BE2C (cell line): ENCODE measurements around the gene SIN3B.

ENCODE experiments used
- DNase-seq: peaks from one replicate; pipeline ENCODE4 v3.0.0-alpha.2; 2020
- H3K27me3 ChIP-seq: fragments of 250-450 bp; sonication (Bioruptor Pico); 2 replicates; pipeline ENCODE4 v1.5.1; 2020; ENCODE audit warnings: mild to moderate bottlenecking
- H3K36me3 ChIP-seq: fragments of 250-450 bp; sonication (Bioruptor Pico); 2 replicates; pipeline ENCODE4 v1.5.1; 2020; ENCODE audit warnings: mild to moderate bottlenecking
- H3K4me1 ChIP-seq: fragments of 250-450 bp; sonication (Bioruptor Pico); 2 replicates; pipeline ENCODE4 v1.5.1; 2020
- H3K4me3 ChIP-seq: 2 replicates; pipeline ENCODE4 v1.5.1; 2011; ENCODE audit warnings: low read depth, low read length
- H3K9me3 ChIP-seq: fragments of 250-450 bp; sonication (Bioruptor Pico); 2 replicates; pipeline ENCODE4 v1.5.1; 2020
- CTCF ChIP-seq: IDR thresholded peaks from 2 replicates; pipeline ENCODE4 v1.5.1; 2012; ENCODE audit warnings: mild to moderate bottlenecking, low read depth, low read length

Gene SIN3B

GRCh38 chr19:16928351-16928750 is 99.2 kb downstream of the SIN3B start:
- no peak for DNase-seq
- no peaks in the 10 kb centered on the region; the same call in 1 of the 2 replicates for H3K9me3 ChIP-seq
- H3K4me1 ChIP-seq: no peaks in the 10 kb centered on the region
- no peaks in the 10 kb centered on the region for H3K36me3 ChIP-seq
- TF ChIP-seq CTCF: no peak
- no peak overlapping the region for H3K4me3 ChIP-seq
- no peaks in the 10 kb centered on the region for H3K27me3 ChIP-seq

- no peak for TF ChIP-seq CTCF
- Histone ChIP-seq H3K9me3 (no peaks in the 10 kb centered on the region; the same call in 1 of the 2 replicates), H3K36me3 (no peaks in the 10 kb centered on the region), H3K4me3 (no peak overlapping the region), H3K27me3 (no peaks in the 10 kb centered on the region), H3K4me1 (no peaks in the 10 kb centered on the region)
- no peak for DNase-seq
Observed at GRCh38 chr19:16928916-16929315, 99.7 kb downstream of the SIN3B start.
